ENCODE results near the gene ZNF664. TPM values are rescaled to one million over a fixed set of nuclear protein-coding genes. Genes with fewer than 3 reads are reported as not detected.

Gene ZNF664
- total RNA-seq, 4 donors from 2014 or later: 53.7 to 78.0 (median 73.3) TPM

DNA sequence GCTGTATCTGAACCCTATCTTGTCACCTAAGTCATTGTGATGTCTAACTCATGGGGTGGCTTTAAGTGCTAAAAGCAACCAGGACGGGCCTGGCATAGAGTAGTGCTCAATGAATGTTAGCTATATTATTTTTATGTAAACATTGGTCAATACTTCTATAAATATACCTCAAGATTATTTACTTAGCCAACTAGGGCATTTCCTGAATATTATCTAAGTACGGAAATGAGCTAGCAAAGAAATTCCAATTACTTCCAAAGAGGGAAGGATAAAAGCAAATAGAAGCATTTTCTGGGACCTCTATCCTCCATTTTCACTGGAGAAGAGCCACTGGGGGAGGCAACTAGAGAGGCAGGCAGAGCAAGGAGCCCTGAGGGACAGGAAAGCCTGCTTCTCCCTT is 21.0 kb upstream of the ZNF664 start:
- WGBS, 2 donors: 85 to 87% methylated on average over 2 of the region's 2 CpGs

DNA sequence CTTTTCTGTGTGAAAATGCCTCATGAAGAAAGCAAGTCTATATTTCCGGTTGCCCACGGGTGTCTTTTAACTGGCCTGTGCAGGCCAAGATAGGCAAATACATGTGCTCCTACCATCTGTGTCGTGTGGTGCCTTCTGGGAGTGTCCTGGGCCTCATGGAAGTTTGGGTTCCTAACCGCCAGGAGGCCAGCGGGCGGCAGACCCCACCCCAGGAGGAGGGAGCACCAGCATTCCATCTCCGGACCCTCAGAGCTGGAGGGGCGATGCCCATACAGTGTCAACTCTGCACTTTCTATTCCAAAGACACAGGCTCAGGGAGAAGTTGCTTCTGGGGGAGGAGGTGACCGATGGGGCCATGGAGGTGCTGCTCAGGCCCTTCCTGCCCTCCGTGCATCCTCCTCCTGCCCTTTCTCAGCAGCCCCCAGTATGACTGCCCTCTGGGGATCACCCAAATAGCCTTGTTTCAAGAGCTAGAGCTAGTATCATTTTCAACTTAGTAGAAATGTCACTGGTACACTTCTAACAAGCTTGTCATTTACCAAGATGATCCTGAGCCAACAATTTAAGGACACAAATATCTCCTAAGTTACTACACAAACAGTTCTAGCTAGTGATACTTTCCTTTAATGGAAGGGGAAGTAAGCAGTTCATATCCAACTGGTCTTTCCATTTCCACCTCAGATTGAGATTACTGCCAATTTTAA is 18.2 kb upstream of the ZNF664 start:
- H3K27me3 ChIP-seq: no peaks in the 10 kb centered on the region
- peaks cover 0 to 9% (median 0%) of the 10 kb centered on the region in 3 donors for H3K36me3 ChIP-seq
- 81 to 91% methylated on average over 5 to 8 of the region's 10 CpGs for WGBS, 2 donors
- H3K4me1 ChIP-seq: peaks cover 0 to 19% (median 1%) of the 10 kb centered on the region in 4 donors
- H3K27ac ChIP-seq: no peak overlapping the region
- no peaks in the 10 kb centered on the region for H3K9me3 ChIP-seq
- no peak for TF ChIP-seq EP300 (IDR thresholded peaks at IDR 0.05)
- TF ChIP-seq, protein P1, sequence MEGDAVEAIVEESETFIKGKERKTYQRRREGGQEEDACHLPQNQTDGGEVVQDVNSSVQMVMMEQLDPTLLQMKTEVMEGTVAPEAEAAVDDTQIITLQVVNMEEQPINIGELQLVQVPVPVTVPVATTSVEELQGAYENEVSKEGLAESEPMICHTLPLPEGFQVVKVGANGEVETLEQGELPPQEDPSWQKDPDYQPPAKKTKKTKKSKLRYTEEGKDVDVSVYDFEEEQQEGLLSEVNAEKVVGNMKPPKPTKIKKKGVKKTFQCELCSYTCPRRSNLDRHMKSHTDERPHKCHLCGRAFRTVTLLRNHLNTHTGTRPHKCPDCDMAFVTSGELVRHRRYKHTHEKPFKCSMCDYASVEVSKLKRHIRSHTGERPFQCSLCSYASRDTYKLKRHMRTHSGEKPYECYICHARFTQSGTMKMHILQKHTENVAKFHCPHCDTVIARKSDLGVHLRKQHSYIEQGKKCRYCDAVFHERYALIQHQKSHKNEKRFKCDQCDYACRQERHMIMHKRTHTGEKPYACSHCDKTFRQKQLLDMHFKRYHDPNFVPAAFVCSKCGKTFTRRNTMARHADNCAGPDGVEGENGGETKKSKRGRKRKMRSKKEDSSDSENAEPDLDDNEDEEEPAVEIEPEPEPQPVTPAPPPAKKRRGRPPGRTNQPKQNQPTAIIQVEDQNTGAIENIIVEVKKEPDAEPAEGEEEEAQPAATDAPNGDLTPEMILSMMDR (IDR thresholded peaks at IDR 0.05): no peak
- TF ChIP-seq POLR2A (IDR thresholded peaks at IDR 0.05): no peak
- DNase-seq (ENCODE audit: low spot score in 2 of 2): no peak
- no peak overlapping the region for H3K4me3 ChIP-seq

More for the DNA sequence above, 21.0 kb upstream of the ZNF664 start:
- DNase-seq (ENCODE audit: low spot score in 2 of 2): no peak
- no peaks in the 10 kb centered on the region for H3K27me3 ChIP-seq
- H3K27ac ChIP-seq: no peak overlapping the region
- H3K36me3 ChIP-seq: peaks cover 0 to 4% (median 0%) of the 10 kb centered on the region in 3 donors
- H3K4me3 ChIP-seq: no peak overlapping the region
- H3K9me3 ChIP-seq: no peaks in the 10 kb centered on the region
- H3K4me1 ChIP-seq: peaks cover 0 to 41% (median 1%) of the 10 kb centered on the region in 4 donors
- TF ChIP-seq, protein P1 (IDR thresholded peaks at IDR 0.05): no peak
- TF ChIP-seq EP300 (IDR thresholded peaks at IDR 0.05): no peak
- no peak for TF ChIP-seq POLR2A (IDR thresholded peaks at IDR 0.05)

DNA sequence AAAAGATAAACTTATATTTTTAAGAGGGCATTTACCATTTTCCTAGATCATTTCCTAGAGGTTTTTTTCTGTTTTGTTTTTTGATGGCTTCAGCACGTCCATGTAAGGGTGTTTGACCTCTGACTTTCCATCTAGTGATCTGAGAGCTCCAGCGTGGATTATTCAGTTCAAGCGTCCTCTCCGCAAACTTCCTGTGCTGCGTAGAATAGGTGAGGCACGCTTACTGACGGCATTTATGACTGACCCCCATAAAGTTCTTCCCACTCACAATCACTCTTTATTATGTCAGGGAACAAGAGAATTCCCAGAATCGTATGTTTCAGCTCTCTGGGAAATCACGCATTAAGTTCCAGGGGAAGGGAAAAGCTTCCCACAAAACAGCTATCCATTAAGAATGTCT is 16.8 kb upstream of the ZNF664 start:
- Histone ChIP-seq H3K36me3 (peaks cover 0 to 9% (median 0%) of the 10 kb centered on the region in 3 donors), H3K4me1 (peaks cover 0 to 6% (median 0%) of the 10 kb centered on the region in 4 donors), H3K27me3 (no peaks in the 10 kb centered on the region), H3K27ac (no peak overlapping the region), H3K4me3 (no peak overlapping the region), H3K9me3 (no peaks in the 10 kb centered on the region)
- no peak for DNase-seq (ENCODE audit: low spot score in 2 of 2)
- no peak for TF ChIP-seq EP300 (IDR thresholded peaks at IDR 0.05)
- no peak for TF ChIP-seq POLR2A (IDR thresholded peaks at IDR 0.05)
- TF ChIP-seq, protein P1 (IDR thresholded peaks at IDR 0.05): no peak
- WGBS, 2 donors: 65 to 70% methylated on average over 9 of the region's 9 CpGs

DNA sequence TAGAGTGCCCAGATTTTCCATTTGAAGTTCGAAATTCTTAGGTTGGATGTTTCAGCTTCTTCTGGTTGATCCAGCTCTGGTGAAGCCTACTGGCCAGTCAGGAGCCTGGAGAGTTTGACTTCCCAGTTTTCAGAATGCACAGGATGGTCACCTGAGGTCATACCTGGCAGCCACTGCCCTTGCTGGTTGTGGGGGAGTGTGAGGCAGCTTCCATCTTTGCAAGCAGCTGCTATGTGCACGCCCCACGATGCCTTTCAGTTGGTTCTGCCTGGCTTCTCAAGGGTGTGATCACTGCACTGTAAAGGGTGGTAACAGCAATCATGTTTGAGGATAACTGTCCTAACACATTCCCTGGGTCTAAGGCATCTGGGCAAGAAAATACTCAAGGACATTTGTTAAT is 15.8 kb upstream of the ZNF664 start:
- no peaks in the 10 kb centered on the region for H3K27me3 ChIP-seq
- TF ChIP-seq POLR2A (IDR thresholded peaks at IDR 0.05) (no peak), EP300 (IDR thresholded peaks at IDR 0.05) (no peak)
- TF ChIP-seq, protein P1 (IDR thresholded peaks at IDR 0.05): no peak
- WGBS, 2 donors: 90% methylated on average over 3 of the region's 3 CpGs

DNA sequence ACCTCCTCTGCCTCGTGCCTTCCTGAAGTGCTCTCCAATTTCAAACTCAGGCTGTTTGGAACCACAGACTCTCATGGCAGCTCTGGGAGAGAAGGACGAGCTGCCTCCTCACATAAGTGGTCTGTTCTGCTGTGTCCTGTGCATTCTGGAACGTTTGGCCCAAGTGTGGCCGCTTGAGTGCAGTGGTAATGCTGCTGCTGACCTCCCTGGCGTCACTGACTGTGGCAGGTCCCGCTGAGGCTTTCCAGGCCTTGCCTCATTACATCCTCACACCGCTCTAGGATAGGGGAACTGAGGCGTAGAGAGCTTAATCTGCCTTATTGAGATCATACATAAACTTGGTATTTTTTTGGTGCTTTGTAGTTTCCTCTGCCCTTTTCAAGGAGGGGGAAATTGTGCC is 14.6 kb upstream of the ZNF664 start:
- WGBS, 2 donors: 82 to 85% methylated on average over 8 of the region's 8 CpGs
- Histone ChIP-seq H3K27me3 (no peaks in the 10 kb centered on the region), H3K9me3 (no peaks in the 10 kb centered on the region), H3K4me3 (no peak overlapping the region), H3K27ac (no peak overlapping the region), H3K4me1 (no peaks in the 10 kb centered on the region), H3K36me3 (peaks cover 0 to 9% (median 0%) of the 10 kb centered on the region in 3 donors)
- no peak for TF ChIP-seq POLR2A (IDR thresholded peaks at IDR 0.05)
- TF ChIP-seq EP300 (IDR thresholded peaks at IDR 0.05): no peak
- TF ChIP-seq, protein P1 (IDR thresholded peaks at IDR 0.05): no peak
- no peak for DNase-seq (ENCODE audit: low spot score in 2 of 2)

More for the DNA sequence above, 15.8 kb upstream of the ZNF664 start:
- H3K36me3 ChIP-seq: peaks cover 0 to 9% (median 0%) of the 10 kb centered on the region in 3 donors
- no peaks in the 10 kb centered on the region for H3K9me3 ChIP-seq
- no peak overlapping the region for H3K27ac ChIP-seq
- DNase-seq (ENCODE audit: low spot score in 2 of 2): no peak
- no peaks in the 10 kb centered on the region for H3K4me1 ChIP-seq
- no peak overlapping the region for H3K4me3 ChIP-seq

All from tibial nerve (tissue), 4 donors.